Lower leg skin (tissue), 4 donors: Measurements from ENCODE around the gene FGGY. TPM values are rescaled to one million over a fixed set of nuclear protein-coding genes. Genes with fewer than 3 reads are reported as not detected.

Experiments
- DNase-seq, 2 donors: peaks; one replicate each; pipeline ENCODE4 v3.0.0-alpha.2; 2019; ENCODE audit warnings: low spot score in 2 of 2
- H3K4me3 ChIP-seq: fragments of 200-600 bp; sonication (generic); 2 replicates; pipeline ENCODE4 v1.5.1; 2017; ENCODE audit warnings: mild to moderate bottlenecking, low read depth; ENCODE audit not compliant: poor library complexity, severe bottlenecking
- POLR2A ChIP-seq, 2 donors: fragments of 450-650 bp; IDR thresholded peaks; one replicate each; pipeline ENCODE4 v1.6.1; 2016 to 2017; ENCODE audit warnings: antibody characterized with exemption in 2 of 2, mild to moderate bottlenecking in 1 of 2, moderate library complexity in 1 of 2
- WGBS, 2 donors: methylation state at CpG; one replicate each; pipeline ENCODE4 v1.1.5; 2018; 5-methylcytosine and 5-hydroxymethylcytosine counted together
- intact Hi-C: fragments of 100-400 bp; cut with DNase I; formaldehyde crosslinking; loops from one replicate; pipeline ENCODE4 v1.15.0; 2023; ENCODE audit warnings: low total_unique reads
- total RNA-seq, 4 donors: library from RNA; depleted of rRNA; stranded (reverse); fragments of >200 nt; gene quantifications; one replicate each; pipeline ENCODE4 v1.1.0, GENCODE V29; 2016
- TF ChIP-seq, protein P1 (sequence below), 3 donors: fragments of 450-650 bp; IDR thresholded peaks; one replicate each; pipeline ENCODE4 v1.5.1; 2016; ENCODE audit warnings: antibody characterized with exemption in 3 of 3, mild to moderate bottlenecking in 3 of 3, moderate library complexity in 2 of 3

Gene FGGY
- total RNA-seq, 4 donors from 2014 or later = 10.0 to 29.5 (median 17.5) TPM

DNA sequence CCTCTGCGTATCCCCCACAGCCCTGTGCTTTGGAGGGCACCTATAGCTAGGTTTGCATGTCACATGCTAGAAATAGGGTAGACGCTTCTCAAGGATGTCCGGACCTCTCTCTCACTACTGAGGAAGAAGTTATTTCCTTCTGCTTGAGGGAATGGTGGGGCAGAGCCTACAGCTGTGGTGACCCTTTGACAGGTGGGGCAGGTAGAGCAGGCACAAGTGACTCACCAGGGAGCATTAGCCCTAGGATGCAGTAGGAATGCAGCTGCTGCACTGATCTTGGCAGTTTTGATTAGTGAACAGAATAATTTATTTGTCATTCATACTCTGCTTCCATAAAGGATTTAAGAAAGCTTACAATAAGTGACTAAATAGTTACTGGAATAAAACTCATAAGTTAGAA lies 388.2 kb downstream of the FGGY start:
- DNase-seq = no peak
- no peak overlapping the region for H3K4me3 ChIP-seq
- TF ChIP-seq, protein P1, sequence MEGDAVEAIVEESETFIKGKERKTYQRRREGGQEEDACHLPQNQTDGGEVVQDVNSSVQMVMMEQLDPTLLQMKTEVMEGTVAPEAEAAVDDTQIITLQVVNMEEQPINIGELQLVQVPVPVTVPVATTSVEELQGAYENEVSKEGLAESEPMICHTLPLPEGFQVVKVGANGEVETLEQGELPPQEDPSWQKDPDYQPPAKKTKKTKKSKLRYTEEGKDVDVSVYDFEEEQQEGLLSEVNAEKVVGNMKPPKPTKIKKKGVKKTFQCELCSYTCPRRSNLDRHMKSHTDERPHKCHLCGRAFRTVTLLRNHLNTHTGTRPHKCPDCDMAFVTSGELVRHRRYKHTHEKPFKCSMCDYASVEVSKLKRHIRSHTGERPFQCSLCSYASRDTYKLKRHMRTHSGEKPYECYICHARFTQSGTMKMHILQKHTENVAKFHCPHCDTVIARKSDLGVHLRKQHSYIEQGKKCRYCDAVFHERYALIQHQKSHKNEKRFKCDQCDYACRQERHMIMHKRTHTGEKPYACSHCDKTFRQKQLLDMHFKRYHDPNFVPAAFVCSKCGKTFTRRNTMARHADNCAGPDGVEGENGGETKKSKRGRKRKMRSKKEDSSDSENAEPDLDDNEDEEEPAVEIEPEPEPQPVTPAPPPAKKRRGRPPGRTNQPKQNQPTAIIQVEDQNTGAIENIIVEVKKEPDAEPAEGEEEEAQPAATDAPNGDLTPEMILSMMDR (IDR thresholded peaks at IDR 0.05) = no peak
- TF ChIP-seq POLR2A (IDR thresholded peaks at IDR 0.05) = no peak
- intact Hi-C loops = no loop called here
- WGBS, 2 donors = 97 to 100% methylated on average over 3 of the region's 3 CpGs

DNA sequence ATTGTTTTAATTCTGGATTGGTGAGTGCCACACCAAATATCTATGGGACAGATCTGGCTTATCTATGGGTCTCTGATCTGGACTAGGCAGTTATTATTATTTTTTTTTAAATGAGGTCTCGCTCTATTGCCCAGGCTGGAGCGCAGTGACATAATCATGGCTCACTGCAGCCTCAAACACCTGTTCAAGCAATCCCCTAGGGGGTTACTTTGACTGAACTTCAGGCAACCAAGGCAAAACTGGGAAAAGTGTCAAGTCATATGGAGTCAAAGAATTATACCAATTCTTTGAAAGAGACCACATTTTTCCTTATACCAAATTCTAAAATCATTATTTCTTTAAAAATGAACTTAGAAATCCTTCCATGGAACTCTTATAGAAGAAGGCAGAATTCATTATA lies 388.8 kb downstream of the FGGY start:
- intact Hi-C loops = no loop called here
- TF ChIP-seq POLR2A (IDR thresholded peaks at IDR 0.05) = no peak
- TF ChIP-seq, protein P1 (IDR thresholded peaks at IDR 0.05) = no peak
- WGBS, 2 donors = 89 to 100% methylated on average over 2 of the region's 2 CpGs
- H3K4me3 ChIP-seq = no peak overlapping the region
- DNase-seq = no peak

DNA sequence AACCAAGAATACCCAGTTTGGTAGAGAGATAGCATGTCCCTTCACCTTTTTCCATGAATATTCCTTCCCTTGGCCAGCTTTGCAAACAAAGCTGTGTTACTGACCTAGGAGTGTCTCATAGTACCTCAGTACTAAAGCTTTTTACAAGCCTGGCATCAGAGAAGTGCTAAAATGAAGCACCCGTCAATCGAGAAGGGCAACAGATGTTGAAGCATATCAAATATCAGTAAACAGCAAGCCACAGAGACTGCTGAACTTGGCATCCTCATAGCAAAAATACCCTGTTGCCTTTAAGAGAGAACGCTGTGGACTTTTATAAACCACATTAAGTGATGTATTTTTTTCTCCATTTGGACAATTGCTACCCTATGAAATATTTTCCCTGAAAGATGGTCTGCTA lies 389.3 kb downstream of the FGGY start:
- no peak overlapping the region for H3K4me3 ChIP-seq
- TF ChIP-seq, protein P1 (IDR thresholded peaks at IDR 0.05) = no peak
- TF ChIP-seq POLR2A (IDR thresholded peaks at IDR 0.05) = no peak
- intact Hi-C loops = no loop called here
- 49 to 58% methylated on average over 3 of the region's 3 CpGs for WGBS, 2 donors
- DNase-seq = no peak

DNA sequence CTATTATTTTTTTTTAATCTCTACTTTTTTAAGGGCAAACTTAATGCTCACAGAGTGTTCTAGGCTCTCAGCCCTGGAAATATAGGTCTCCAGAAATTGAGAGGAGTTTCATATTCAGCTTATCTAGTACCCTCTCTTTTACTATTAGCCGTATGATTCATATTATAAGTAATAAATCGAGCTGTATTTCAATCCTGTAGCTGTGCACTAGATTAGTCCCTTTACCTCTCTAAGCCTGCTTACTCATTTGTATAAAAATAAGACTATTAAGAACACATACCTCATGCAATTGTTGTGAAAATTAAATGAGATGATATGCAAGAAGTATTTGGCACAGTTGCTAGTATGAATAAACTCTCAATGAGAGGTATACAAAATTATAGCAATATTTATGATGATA lies 389.7 kb downstream of the FGGY start:
- no peak for DNase-seq
- intact Hi-C loops = no loop called here
- H3K4me3 ChIP-seq = no peak overlapping the region
- WGBS, 2 donors = 62 to 67% methylated on average over 2 of the region's 2 CpGs
- TF ChIP-seq, protein P1 (IDR thresholded peaks at IDR 0.05) = no peak

DNA sequence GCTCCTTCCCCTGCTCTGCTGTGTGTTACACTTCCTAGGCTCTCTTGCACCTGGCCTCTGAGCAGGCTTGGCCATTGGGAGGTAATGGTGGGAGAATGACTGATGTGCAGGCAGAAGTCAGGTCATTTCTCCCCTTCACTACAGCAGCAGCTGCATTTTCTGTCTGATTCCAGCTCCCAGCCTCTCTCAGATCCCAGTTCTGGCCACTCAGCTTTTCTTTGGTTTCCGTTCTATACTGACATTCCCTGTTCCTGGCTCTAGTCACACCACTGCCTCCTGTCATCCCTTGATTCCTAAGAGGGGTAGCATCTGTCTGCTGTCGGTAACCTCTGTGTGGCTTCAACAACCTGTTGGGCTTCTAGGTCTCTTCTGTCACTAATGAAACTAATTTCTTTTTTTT lies 390.2 kb downstream of the FGGY start:
- no peak for DNase-seq
- TF ChIP-seq, protein P1 (IDR thresholded peaks at IDR 0.05) = no peak
- TF ChIP-seq POLR2A (IDR thresholded peaks at IDR 0.05) = no peak
- intact Hi-C loops = no loop called here
- no peak overlapping the region for H3K4me3 ChIP-seq
- WGBS, 2 donors = 79 to 85% methylated on average over 2 of the region's 2 CpGs

DNA sequence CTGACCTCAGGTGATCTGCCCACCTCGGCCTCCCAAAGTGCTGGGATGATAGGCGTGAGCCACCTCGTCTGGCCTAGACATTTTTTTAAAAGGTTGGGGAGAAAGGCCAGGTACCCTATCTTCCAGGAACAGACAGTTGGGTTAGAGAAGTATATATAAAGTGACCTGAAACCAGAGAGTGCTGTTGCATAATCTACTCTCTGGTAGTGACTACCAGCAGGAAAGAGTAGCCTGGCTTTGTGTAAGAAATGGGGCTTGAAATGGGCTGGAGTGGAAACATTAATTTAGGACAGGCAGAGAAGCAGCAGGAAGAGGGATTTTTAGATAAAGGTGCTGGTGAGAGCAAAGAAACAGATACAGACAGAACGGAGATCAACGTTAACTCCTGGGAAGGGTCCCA lies 392.1 kb downstream of the FGGY start:
- TF ChIP-seq, protein P1 (IDR thresholded peaks at IDR 0.05) = no peak
- no peak for TF ChIP-seq POLR2A (IDR thresholded peaks at IDR 0.05)
- 85 to 91% methylated on average over 5 of the region's 5 CpGs for WGBS, 2 donors
- DNase-seq = no peak
- no peak overlapping the region for H3K4me3 ChIP-seq
- intact Hi-C loops = no loop called here
